Stimulated activated CD4-positive, alpha-beta T cell treated with anti-CD3 and anti-CD28 coated beads, Interleukin-12 subunit alpha, Interleukin-12 subunit beta, amount 100 ng/mL, for 48 hours (primary cell): Measurements from ENCODE around the gene SLCO1B1.
"Not testable (repeated sequence)": the region's sequence is repeated elsewhere in the genome, so short reads cannot be mapped to it uniquely, and the experiment has no call there.

Experiments
- DNase-seq, 3 donors: peaks; one replicate each; pipeline ENCODE4 v3.0.0-alpha.2; 2020; ENCODE audit warnings: low read depth in 2 of 3, low spot score in 1 of 3

SLCO1B1 gene, protein sequence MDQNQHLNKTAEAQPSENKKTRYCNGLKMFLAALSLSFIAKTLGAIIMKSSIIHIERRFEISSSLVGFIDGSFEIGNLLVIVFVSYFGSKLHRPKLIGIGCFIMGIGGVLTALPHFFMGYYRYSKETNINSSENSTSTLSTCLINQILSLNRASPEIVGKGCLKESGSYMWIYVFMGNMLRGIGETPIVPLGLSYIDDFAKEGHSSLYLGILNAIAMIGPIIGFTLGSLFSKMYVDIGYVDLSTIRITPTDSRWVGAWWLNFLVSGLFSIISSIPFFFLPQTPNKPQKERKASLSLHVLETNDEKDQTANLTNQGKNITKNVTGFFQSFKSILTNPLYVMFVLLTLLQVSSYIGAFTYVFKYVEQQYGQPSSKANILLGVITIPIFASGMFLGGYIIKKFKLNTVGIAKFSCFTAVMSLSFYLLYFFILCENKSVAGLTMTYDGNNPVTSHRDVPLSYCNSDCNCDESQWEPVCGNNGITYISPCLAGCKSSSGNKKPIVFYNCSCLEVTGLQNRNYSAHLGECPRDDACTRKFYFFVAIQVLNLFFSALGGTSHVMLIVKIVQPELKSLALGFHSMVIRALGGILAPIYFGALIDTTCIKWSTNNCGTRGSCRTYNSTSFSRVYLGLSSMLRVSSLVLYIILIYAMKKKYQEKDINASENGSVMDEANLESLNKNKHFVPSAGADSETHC

GRCh38 chr12:21130998-21131397 is at the start of gene SLCO1B1:
Gene SLCO1B1 (plus strand): TSS chr12:21131194. CDS start chr12:21141575, 10,381 bp downstream.
- DNase-seq = no peak

GRCh38 chr12:21084753-21085152 is 46.2 kb upstream of the SLCO1B1 start:
- not testable (repeated sequence) for DNase-seq

DNA sequence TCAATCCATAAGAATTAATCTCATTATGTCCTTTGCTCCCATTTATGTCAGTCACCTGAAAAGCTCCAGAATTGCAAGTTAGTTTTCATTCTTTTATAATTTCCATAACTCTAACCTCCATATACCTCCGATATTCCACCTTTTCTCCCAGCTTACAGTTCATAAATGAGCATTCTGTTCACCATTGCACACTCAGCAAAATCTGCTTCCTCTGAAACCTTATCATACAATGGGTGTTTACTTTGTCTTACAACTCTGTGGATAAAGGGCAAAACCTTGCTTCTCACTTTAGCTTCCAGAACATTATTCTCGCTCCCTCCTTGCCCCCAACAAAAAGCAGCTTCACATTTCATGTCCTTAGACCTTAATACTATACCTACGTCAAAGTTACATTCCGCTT is 19.3 kb upstream of the SLCO1B1 start:
- no peak for DNase-seq

GRCh38 chr12:21113266-21113665 is 17.7 kb upstream of the SLCO1B1 start:
- DNase-seq = no peak

DNA sequence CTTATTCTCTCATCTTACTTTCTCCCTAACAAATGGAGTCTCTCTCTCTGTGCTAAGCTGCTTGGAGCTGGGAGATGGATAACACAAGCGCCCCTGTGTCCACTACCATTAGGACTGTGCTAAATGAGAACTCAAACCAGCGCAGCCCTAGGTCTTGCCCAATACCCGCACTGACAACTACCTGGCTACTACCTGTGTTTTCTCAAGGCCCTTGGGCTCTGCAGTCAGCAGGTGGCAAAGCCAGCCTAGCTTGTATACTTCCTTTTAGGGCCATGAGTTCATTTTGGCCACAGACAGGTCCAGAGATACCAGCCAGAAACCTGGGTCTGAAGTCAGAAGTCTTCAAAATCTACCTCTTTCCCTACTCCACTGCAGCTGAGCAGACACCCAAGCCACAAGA is 13.0 kb upstream of the SLCO1B1 start:
- no peak for DNase-seq

GRCh38 chr12:21118760-21119159 is 12.2 kb upstream of the SLCO1B1 start:
- no peak for DNase-seq

DNA sequence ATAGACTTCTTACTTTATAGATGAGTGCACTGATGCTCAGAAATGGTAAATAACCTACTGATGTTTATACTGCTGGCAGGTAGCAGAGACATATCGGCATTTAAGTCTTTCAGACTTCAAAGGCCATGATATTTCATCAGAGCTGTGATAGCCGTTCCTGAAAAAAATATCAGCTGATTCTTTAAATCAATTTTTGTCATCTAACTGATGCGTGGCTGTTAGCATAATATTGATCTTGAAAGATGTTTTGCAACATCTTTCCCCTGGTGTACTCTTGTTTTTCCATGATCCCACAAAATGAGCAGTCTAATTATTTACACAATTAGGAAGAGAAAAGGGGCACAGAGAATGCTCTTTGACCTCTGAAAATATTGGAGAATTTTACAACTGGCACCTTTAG is 1.6 kb upstream of the SLCO1B1 start:
- no peak for DNase-seq

- DNase-seq = no peak
Measured at GRCh38 chr12:21129906-21130305, 1.1 kb upstream of the SLCO1B1 start.

- DNase-seq = not testable (repeated sequence)
Measured at GRCh38 chr12:21137318-21137999, 6.5 kb downstream of the SLCO1B1 start.

- DNase-seq = no peak
Measured at GRCh38 chr12:21138016-21138415, 7.0 kb downstream of the SLCO1B1 start.

GRCh38 chr12:21144309-21144708 is 13.3 kb downstream of the SLCO1B1 start:
- no peak for DNase-seq

- not testable (repeated sequence) for DNase-seq
Measured at GRCh38 chr12:21149861-21150260, 18.9 kb downstream of the SLCO1B1 start.

DNA sequence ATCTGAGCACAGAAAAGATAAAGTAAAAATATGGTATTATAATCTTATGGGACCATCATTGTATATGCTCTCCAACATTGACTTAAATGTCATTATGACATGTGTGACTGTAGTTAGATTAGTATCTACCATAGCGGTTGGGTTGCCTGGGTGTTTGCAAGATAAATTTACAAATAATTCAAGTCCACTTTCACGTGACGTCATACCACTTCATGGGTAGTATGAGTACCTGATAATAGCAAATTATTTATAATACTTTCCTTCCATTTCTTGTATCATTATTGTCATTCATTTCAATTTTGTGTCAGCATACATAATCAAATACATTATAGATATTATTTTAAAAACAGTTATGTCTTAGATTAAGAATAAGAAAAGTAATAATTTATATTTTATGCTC is 20.2 kb downstream of the SLCO1B1 start:
- DNase-seq = no peak

- DNase-seq = no peak
Measured at GRCh38 chr12:21155522-21156351, 24.7 kb downstream of the SLCO1B1 start.

- no peak for DNase-seq
Measured at GRCh38 chr12:21165048-21165447, 34.1 kb downstream of the SLCO1B1 start.

DNA sequence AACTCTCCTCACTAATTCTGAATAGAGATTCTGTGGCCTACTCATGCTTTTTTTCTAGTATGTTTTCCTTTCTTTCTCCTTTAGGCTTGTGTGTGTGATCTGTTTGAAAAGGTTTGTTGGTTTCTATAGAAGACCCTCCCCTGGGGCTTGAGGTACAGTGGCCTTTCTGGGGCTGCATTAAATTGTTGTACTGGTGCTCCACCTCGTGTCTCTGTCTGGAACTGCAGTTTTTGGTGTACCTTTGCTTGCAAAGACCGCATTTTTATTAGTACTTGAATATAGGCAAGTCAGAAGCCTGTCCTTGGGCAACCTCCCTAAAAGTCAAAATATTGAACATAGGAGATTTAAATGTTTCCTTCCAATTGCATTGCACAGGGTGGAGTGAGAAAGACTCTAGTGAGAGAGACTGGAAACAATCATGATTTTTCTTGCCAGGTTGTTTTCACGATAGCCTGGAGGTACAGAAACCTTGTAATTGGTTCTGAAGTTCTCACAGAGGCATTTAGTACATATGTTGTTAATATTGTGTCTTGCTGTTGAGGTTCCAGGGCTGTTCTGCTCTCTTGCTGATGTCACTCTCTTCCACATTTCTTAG is 39.0 kb downstream of the SLCO1B1 start:
- DNase-seq = peak in 2 of 3 donors; percentile 12 to 28

DNA sequence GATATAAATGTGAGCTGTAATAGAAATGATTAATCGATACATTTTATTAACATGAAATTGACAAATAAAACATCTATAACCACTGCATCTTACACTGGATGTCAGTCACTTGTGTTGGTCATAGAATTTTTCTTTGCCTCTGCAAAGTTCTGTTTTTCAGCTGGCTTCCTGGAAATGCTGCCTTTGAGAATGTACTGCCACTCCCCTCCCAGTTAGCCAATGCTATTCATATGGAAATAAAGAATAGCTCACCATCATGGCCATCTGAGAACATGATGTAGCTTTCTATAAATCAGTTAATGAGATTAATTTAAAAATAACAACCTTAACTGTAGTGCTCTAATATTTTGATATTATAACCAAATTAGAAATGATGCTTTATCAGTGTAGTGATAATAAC is 41.1 kb downstream of the SLCO1B1 start:
- no peak for DNase-seq

DNA sequence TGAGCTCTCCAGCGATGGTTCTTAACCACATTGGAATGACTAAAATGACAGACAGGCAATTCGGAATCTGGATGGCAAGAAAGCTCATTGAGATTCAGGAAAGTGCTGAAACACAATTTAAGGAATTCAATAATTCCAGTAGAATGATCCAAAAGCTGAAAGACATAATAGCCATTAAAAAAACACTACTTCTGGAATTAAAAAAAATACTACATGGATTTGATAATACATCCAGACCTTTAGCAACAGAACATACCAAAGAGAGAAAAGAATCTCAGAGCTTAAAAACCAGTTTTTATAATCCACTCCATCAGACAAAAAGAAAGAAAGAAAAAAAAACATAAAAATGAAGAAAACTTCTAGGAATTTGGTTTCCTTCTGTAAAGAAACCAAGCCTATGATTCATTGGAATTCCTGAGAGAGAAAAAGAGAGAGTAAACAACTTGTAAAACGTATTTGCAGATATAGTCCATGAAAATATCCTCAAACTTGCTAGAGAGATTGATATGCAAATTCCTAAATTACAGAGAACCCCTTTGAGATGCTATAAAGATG is 52.8 kb downstream of the SLCO1B1 start:
- no peak for DNase-seq

DNA sequence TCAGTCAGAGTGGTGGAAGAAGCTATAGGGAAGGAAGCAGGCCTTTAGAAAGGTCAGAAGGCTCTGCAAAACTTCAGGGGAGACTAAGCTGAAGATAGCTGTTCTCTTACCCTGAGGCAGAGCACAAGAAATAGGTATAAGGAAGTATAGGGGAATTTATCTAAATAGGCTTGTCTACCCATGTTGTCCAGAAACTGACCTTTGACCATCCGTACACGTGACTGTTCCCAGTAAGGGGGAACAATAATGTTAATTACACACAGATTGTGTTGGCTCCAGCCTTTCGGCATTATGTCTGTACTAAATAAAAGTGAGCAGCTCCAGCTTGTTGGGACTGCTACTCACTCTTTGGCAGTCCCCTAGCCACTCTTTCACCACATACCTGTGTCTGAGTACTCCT is 59.0 kb downstream of the SLCO1B1 start:
- no peak for DNase-seq

GRCh38 chr12:21214433-21214832 is 83.4 kb downstream of the SLCO1B1 start:
- DNase-seq = not testable (repeated sequence)
